Gastrocnemius medialis (tissue), 4 donors: ENCODE measurements around the gene PIK3C3.

Source experiments
- POLR2A ChIP-seq, 2 donors: fragments of 450-650 bp; IDR thresholded peaks; one replicate each; pipeline ENCODE4 v1.6.1; 2017; ENCODE audit warnings: antibody characterized with exemption in 2 of 2, mild to moderate bottlenecking in 2 of 2, moderate library complexity in 2 of 2
- TF ChIP-seq, protein P1 (sequence below), 5 experiments: fragments of 450-650 bp in 3 of 5; fragments of 200-600 bp in 2 of 5; sonication (generic) in 2 of 5; IDR thresholded peaks in 4 of 5; conservative IDR thresholded peaks in 1 of 5; 1 replicate in 4 of 5; 2 replicates in 1 of 5; pipeline ENCODE4 v1.5.1; 2016 to 2019; ENCODE audit warnings: antibody characterized with exemption in 5 of 5, mild to moderate bottlenecking in 3 of 5, moderate library complexity in 3 of 5

- TF ChIP-seq, protein P1, sequence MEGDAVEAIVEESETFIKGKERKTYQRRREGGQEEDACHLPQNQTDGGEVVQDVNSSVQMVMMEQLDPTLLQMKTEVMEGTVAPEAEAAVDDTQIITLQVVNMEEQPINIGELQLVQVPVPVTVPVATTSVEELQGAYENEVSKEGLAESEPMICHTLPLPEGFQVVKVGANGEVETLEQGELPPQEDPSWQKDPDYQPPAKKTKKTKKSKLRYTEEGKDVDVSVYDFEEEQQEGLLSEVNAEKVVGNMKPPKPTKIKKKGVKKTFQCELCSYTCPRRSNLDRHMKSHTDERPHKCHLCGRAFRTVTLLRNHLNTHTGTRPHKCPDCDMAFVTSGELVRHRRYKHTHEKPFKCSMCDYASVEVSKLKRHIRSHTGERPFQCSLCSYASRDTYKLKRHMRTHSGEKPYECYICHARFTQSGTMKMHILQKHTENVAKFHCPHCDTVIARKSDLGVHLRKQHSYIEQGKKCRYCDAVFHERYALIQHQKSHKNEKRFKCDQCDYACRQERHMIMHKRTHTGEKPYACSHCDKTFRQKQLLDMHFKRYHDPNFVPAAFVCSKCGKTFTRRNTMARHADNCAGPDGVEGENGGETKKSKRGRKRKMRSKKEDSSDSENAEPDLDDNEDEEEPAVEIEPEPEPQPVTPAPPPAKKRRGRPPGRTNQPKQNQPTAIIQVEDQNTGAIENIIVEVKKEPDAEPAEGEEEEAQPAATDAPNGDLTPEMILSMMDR (IDR thresholded peaks at IDR 0.05 in 4 of 5, conservative IDR thresholded peaks at IDR 0.05 in 1 of 5): no peak
- no peak for TF ChIP-seq POLR2A (IDR thresholded peaks at IDR 0.05)
Measured at GRCh38 chr18:42107287-42107686, 152.3 kb downstream of the PIK3C3 start.
